Fibroblast of the aortic adventitia (primary cell): ENCODE data around the gene PEPD. TPM values are rescaled to one million over a fixed set of nuclear protein-coding genes. Genes with fewer than 3 reads are reported as not detected.

Source experiments
- DNase-seq: peaks from one replicate; pipeline ENCODE4 v3.0.0-alpha.2; 2010; ENCODE audit warnings: low read depth
- H3K4me3 ChIP-seq: 2 replicates; pipeline ENCODE4 v1.5.1; 2011; ENCODE audit warnings: low read depth, mild to moderate bottlenecking, control low read depth, low read length, moderate library complexity
- total RNA-seq: library from RNA; depleted of rRNA; stranded (reverse); fragments of >200 nt; gene quantifications from 2 replicates; pipeline ENCODE4 v1.2.3, GENCODE V29; 2012; ENCODE audit warnings: low replicate concordance
- TF ChIP-seq, protein P1 (sequence below): IDR thresholded peaks from 2 replicates; pipeline ENCODE4 v1.5.1; 2011; ENCODE audit warnings: mild to moderate bottlenecking, low read length, control low read depth, inconsistent platforms; ENCODE audit not compliant: insufficient read depth

Gene PEPD
- total RNA-seq, 1 donor = 65.0 TPM

DNA sequence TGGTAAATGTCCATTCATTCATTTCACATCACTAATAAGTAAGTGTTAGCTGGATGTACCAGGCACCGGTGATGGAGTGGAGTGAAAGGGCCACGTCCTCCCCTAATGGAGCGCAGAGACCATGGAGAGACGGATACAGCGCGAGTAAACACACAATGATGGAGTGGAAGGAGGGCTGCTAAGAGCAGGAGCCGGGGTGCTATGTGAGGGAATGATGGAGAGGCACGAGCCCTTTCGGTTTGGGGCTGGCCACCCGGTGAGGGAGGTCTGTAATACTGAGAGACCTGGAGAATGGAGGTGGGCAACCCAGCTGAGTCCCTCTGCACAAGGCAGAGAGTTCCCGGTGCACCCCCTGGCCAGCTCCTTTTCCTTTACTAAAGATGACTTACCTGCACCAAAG is 53.7 kb downstream of the PEPD start:
- DNase-seq = no peak
- no peak overlapping the region for H3K4me3 ChIP-seq
- TF ChIP-seq, protein P1, sequence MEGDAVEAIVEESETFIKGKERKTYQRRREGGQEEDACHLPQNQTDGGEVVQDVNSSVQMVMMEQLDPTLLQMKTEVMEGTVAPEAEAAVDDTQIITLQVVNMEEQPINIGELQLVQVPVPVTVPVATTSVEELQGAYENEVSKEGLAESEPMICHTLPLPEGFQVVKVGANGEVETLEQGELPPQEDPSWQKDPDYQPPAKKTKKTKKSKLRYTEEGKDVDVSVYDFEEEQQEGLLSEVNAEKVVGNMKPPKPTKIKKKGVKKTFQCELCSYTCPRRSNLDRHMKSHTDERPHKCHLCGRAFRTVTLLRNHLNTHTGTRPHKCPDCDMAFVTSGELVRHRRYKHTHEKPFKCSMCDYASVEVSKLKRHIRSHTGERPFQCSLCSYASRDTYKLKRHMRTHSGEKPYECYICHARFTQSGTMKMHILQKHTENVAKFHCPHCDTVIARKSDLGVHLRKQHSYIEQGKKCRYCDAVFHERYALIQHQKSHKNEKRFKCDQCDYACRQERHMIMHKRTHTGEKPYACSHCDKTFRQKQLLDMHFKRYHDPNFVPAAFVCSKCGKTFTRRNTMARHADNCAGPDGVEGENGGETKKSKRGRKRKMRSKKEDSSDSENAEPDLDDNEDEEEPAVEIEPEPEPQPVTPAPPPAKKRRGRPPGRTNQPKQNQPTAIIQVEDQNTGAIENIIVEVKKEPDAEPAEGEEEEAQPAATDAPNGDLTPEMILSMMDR = no peak

DNA sequence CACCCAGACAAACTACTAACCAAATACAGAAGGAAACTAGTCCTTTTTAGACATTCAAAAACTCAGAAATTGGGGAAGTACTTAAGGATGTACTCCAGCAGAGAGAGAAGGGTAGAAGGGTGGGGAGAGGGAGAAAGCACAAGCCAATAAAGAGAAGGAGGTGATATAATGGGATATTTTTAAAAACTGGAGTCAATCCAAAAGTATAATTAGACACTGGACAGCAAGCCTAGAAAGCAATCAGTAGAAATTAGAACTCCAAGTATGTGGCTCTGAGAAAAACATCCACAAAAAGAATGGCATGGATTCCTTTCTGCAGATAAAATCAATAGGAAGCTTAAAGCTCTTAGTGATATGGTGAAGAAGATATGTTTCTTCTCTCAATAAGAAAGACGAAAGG is 55.8 kb downstream of the PEPD start:
- no peak for DNase-seq
- no peak overlapping the region for H3K4me3 ChIP-seq
- TF ChIP-seq, protein P1 = no peak

DNA sequence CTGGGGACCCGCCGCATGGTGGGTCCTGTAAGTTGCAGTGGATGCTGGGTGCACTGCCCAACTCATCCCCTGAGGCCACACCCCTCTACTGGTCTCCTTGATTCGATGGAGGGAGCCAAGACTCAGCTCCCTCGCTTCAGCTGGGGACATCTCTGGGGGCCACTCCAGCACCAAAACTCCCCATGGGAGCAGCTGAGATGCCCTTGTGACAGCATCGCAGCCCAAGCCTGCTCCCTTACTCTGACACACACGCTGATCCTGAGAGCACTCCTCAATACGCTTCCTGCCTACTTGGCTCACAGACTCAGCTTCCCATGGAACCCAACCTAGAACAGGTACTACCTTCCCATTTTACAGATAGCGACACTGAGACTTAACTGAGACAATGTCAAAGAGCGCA is 56.2 kb downstream of the PEPD start:
- DNase-seq = no peak
- no peak overlapping the region for H3K4me3 ChIP-seq
- TF ChIP-seq, protein P1 = no peak

DNA sequence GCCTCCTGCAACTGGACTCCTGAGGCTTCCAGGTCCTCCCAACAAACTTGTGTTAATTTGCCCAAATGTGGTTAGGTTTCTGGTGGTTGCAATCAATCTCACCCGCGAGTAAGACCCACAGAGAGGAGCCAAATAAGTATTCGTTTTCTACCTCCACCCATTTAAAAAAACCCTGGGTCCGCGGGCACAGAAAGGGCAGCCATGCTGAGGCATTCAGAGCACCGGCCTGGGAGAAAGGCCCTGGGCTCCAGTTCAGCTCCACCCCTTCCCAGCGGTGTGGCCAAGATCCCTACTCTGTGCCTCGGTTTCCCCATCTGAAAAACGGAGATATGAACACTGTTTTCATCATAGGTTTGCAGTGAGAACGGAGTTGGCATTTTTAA is 56.9 kb downstream of the PEPD start:
- DNase-seq = no peak
- TF ChIP-seq, protein P1 = no peak
- H3K4me3 ChIP-seq = no peak overlapping the region

DNA sequence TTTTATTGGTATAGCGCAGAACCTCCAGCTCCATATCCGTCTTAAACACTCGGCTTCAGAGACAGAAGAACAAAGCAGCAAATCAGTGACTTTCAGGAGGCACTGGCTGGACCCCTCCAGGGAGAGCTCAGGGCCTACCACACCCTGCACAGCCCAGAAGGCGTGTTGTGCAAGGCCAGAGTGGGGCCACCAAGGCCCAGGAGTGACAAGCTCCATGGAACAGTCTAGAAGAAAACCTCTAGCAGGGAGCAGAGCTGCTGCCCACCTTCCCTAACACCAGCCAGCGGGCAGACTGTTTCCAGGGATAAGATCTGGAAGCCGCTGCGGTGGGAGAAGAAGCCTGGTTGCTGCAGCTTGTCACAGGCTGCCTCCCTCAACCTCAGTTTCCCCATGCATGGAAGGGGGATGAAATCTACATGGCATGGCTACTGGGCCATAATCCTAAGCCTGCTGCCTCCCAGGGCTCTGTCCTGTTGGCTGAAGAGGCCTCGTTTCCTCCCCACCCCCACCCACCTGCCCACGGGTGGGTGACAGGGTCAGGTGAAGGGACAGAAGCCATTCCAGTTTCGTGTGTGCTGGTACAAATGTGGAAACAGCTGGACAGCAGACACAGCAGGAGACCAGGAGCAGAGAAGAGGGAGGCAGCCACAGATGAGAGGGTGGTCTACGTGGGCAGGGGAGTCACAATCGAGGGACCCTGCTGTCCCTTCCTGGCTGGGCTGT is 57.4 kb downstream of the PEPD start:
- no peak for DNase-seq
- no peak overlapping the region for H3K4me3 ChIP-seq

DNA sequence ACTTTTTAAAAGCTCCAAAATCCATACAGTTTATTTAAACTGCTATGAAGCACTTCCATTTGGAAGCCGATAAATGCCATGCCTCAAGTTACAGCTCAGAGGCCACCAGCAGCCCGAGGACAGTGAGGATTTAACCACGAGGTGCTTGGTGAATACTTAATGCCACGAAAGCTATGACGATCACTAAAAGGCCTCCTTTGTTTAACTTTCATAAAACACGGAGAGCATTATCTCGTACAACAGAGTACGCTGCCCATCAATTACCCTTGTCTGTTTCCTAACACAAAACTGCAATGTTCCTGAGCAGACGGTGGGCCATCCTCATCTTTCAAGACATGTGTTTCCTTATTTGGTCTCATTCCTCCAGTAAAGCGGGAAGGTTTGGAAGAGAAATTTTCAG is 58.4 kb downstream of the PEPD start:
- DNase-seq = no peak
- TF ChIP-seq, protein P1 = no peak
- H3K4me3 ChIP-seq = no peak overlapping the region

More for the DNA sequence above, 57.4 kb downstream of the PEPD start:
- TF ChIP-seq, protein P1 = no peak
